Progenitor cell of endocrine pancreas (in vitro differentiated cells): ENCODE measurements around the gene ATP13A1. TPM values are rescaled to one million over a fixed set of nuclear protein-coding genes. Genes with fewer than 3 reads are reported as not detected.

Experiments used
- DNase-seq: peaks from one replicate; pipeline ENCODE4 v3.0.0; 2021; ENCODE audit warnings: low spot score; ENCODE audit not compliant: unreplicated experiment
- H3K27ac Mint-ChIP-seq: 2 replicates; pipeline ENCODE4 v1.8.0; 2021; ENCODE audit warnings: mild to moderate bottlenecking, moderate library complexity, mixed read lengths
- H3K27me3 Mint-ChIP-seq: 2 replicates; pipeline ENCODE4 v1.8.0; 2021; ENCODE audit warnings: mixed read lengths
- H3K36me3 Mint-ChIP-seq: 2 replicates; pipeline ENCODE4 v1.8.0; 2022; ENCODE audit warnings: mixed read lengths; ENCODE audit not compliant: insufficient read depth
- H3K4me1 Mint-ChIP-seq: 2 replicates; pipeline ENCODE4 v1.8.0; 2021; ENCODE audit warnings: low read depth, mixed read lengths
- H3K4me3 Mint-ChIP-seq: 2 replicates; pipeline ENCODE4 v1.8.0; 2021; ENCODE audit warnings: low read depth, mild to moderate bottlenecking, moderate library complexity, mixed read lengths
- H3K9me3 Mint-ChIP-seq: 2 replicates; pipeline ENCODE4 v1.8.0; 2021; ENCODE audit warnings: low read depth, mixed read lengths
- total RNA-seq: library from RNA; stranded (reverse); gene quantifications from 2 replicates; pipeline ENCODE4 v1.2.1, GENCODE V29; 2021
- TF ChIP-seq, protein P1 (sequence below): fragments of 200-600 bp; sonication (generic); IDR thresholded peaks from one replicate; pipeline ENCODE4 v1.5.0; 2021; ENCODE audit warnings: antibody characterized with exemption, mild to moderate bottlenecking; ENCODE audit not compliant: unreplicated experiment

ATP13A1 gene
- total RNA-seq, 1 donor from 2014 or later, result 81.1 TPM

DNA sequence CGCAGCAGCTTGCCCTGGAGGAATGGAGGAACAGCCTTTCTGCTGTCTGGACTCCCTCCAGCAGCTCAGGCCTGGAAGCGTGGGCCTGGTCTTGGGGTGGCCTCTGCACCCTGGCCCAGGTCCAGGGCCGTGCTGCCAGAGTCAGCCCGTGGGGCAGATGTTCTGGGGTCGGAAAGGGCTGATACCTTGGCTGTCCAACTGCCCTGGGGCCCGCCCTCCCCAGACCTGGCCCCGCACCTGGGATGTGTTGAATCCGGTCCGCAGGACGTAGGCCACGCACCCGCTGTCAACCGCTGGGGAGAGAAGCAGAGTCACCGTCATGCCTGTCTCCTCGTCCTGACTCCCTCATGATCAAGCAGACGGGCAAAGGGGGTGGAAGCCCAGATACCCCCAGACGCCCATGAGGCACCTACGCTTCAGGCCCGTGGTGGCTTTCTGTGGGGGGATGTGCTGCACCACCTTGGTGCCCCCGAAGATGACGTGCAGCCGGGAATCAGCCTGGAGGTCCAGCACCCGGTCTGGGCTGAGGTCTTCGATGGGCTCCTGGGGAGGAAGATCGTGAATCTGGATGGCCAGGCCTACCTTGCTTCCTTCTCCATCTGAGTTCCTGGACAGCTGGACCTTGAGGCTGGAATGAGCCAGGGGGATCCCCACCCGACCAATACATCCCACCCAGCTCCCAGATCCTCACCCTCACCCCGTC, 7.7 kb downstream of the ATP13A1 start:
- Mint-ChIP-seq H3K36me3 (peaks cover 17% of the 10 kb centered on the region), H3K27ac (no peak overlapping the region), H3K27me3 (no peaks in the 10 kb centered on the region), H3K4me1 (no peaks in the 10 kb centered on the region), H3K9me3 (no peaks in the 10 kb centered on the region), H3K4me3 (no peak overlapping the region)
- TF ChIP-seq, protein P1, sequence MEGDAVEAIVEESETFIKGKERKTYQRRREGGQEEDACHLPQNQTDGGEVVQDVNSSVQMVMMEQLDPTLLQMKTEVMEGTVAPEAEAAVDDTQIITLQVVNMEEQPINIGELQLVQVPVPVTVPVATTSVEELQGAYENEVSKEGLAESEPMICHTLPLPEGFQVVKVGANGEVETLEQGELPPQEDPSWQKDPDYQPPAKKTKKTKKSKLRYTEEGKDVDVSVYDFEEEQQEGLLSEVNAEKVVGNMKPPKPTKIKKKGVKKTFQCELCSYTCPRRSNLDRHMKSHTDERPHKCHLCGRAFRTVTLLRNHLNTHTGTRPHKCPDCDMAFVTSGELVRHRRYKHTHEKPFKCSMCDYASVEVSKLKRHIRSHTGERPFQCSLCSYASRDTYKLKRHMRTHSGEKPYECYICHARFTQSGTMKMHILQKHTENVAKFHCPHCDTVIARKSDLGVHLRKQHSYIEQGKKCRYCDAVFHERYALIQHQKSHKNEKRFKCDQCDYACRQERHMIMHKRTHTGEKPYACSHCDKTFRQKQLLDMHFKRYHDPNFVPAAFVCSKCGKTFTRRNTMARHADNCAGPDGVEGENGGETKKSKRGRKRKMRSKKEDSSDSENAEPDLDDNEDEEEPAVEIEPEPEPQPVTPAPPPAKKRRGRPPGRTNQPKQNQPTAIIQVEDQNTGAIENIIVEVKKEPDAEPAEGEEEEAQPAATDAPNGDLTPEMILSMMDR, result no peak
- DNase-seq, result no peak

DNA sequence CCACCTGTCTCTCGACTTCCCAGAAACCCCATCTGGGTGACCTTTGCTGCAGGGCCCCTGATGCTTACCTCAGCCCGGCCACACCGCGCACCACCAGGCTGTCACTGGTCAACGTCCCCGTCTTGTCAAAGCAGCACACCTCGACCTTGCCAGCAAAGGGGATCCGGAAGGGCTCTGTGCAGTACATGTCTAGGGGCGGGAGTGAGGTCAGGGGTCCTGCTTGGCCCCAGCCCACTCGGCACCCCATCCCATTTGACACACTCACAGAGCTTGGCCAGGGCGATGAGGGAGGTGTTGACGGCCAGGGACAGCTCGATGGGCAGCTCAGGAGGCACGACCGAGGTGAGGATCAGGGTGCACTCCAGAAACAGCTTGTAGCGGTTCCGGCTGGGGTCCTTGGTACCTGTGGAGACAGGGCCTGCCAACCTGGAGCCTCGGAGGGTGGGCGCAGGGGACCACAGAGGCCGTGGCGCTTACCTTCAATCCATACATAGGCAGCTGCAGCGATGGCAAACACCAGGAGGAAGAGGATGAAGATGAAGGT, 8.4 kb downstream of the ATP13A1 start:
- no peak for DNase-seq
- Mint-ChIP-seq H3K4me3 (no peak overlapping the region), H3K27me3 (no peaks in the 10 kb centered on the region), H3K36me3 (peaks cover 17% of the 10 kb centered on the region), H3K9me3 (no peaks in the 10 kb centered on the region), H3K4me1 (no peaks in the 10 kb centered on the region), H3K27ac (no peak overlapping the region)
- TF ChIP-seq, protein P1, result no peak

DNA sequence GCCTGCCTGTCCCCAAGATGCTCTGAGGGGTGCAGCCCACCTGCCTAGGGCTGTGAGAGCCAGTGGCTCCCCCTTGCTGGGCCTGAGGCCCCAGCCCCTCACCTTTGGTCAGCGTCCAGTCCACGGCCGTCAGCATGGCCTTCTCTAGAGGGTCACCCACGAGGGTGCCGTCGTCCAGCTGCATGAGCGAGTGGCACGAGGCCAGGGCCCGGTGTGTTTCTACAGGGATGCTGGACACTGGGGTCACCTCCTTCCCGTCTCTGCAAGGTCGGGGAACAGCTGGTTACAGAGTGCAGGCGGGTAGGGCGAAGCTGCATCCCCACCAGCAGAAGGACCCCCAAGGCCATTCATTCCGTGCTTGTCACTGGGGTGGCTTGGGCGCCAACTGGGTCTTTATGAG, 9.0 kb downstream of the ATP13A1 start:
- H3K27ac Mint-ChIP-seq, result no peak overlapping the region
- no peaks in the 10 kb centered on the region for H3K27me3 Mint-ChIP-seq
- TF ChIP-seq, protein P1, result no peak
- DNase-seq, result no peak
- no peak overlapping the region for H3K4me3 Mint-ChIP-seq
- H3K9me3 Mint-ChIP-seq, result no peaks in the 10 kb centered on the region
- peaks cover 18% of the 10 kb centered on the region for H3K36me3 Mint-ChIP-seq
- H3K4me1 Mint-ChIP-seq, result no peaks in the 10 kb centered on the region

DNA sequence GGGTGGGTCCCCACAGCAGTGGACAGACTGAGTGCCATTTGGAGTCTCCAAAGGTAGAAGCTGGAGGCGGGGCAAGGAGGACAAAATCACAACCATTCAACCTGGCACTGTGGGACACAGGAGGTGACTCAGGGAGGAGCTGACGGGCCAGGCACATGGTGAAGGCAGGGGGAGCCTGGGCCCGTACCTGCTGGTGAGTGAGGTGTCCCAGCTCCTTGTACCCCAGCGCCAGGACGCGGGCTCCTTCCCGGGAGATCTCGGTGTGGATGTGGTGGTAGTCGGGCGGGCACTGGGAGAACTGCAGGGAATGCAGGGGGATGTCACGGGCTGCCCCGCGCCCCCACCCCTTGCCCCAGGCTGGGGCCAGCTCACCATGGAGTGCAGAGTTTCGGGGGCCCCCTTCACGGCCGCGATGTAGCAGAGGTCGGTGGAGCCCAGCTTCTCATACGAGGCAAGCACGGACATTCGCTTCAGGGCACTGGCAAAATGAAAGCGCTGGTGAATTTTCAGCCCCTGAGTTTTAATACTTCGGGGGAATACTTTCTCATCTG, 9.8 kb downstream of the ATP13A1 start:
- TF ChIP-seq, protein P1, result no peak
- no peaks in the 10 kb centered on the region for H3K9me3 Mint-ChIP-seq
- H3K27ac Mint-ChIP-seq, result no peak overlapping the region
- H3K4me1 Mint-ChIP-seq, result no peaks in the 10 kb centered on the region
- no peak overlapping the region for H3K4me3 Mint-ChIP-seq
- DNase-seq, result no peak
- H3K27me3 Mint-ChIP-seq, result no peaks in the 10 kb centered on the region
- peaks cover 20% of the 10 kb centered on the region for H3K36me3 Mint-ChIP-seq

DNA sequence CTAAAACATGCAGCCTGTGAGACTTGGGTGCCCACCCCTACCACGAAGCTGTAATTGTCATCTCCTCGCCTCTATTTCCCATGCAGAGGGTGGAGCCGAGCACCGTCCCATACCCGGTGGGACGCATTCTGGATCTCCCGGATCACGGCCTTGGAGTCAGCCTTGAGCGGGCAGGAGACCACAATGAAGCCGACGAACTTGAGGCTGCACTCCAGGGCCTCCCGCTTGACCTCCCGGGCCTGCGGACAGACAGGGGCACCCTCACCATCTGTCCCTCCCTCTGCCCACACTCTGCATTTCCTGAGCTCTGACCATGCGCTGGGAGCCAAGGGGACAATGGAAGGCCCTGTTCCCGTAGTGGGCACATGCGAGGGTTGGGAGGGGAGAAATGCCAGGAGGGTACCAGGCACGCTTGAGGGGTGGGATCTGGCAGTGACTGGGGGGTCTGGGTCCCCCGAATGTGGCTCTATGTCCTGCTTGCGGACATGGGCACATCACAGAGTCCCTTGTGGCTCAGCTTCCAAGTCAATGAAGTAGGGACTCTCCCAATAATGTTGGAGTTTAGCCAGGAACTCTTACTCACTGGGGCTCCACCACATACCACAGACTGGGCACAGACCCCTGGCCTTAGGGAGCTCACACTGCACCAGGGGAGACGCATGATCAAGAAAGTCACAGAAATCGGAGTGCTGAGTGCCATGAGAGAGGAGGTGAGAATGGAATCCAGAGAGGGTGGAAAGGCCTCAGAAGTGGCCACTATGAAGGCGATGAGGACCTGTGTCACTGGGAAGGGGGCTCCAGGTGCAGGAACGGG, 10.8 kb downstream of the ATP13A1 start:
- Mint-ChIP-seq H3K36me3 (peaks cover 17% of the 10 kb centered on the region), H3K27me3 (no peaks in the 10 kb centered on the region), H3K27ac (no peak overlapping the region), H3K9me3 (no peaks in the 10 kb centered on the region), H3K4me1 (no peaks in the 10 kb centered on the region), H3K4me3 (no peak overlapping the region)
- DNase-seq, result no peak
- TF ChIP-seq, protein P1, result no peak
